ENCODE measurements around the gene TERF2IP.

DNA sequence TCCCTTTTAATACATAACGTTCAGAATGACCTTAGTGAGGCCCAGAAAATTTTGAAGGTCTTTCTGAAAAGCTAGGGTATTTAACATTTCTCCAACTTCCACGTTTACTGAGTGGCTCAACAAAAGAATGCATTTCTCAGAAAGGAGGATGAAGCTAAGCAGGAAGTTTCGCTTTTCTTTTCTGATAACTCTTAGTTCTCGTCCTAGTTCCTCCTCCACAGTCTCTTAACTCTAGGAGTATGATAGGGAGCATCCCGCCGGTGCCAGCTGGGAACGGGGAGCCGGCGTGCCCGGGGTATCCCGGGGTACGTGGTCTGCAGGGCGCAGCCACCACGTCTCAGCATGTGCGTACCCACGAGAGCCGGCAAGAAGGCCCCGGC, 471 bp upstream of the TERF2IP start:
- TF ChIP-seq POLR2A (IDR thresholded peaks at IDR 0.05; ENCODE audit: low read depth, low read length) (no peak), POLR2AphosphoS5 (IDR thresholded peaks at IDR 0.05; ENCODE audit: low read depth, low read length) (no peak), TAF1 (IDR thresholded peaks at IDR 0.05; ENCODE audit: borderline replicate concordance, low read depth, low read length) (no peak)

Data from GM12892 (cell line).